GM12875 (cell line): ENCODE measurements around the gene PROSER3.

Experiments
- H3K4me3 ChIP-seq: one replicate; pipeline ENCODE4 v1.5.1; 2011; ENCODE audit warnings: low read depth, low read length, control low read depth
- CTCF ChIP-seq: IDR thresholded peaks from 2 replicates; pipeline ENCODE4 v1.5.1; 2011; ENCODE audit warnings: low read depth, mild to moderate bottlenecking, control low read depth, inconsistent platforms, low read length, moderate library complexity, borderline replicate concordance; ENCODE audit not compliant: insufficient read depth

Gene PROSER3

GRCh38 chr19:35729763-35730162 is 28.2 kb upstream of the PROSER3 start:
- no peak for TF ChIP-seq CTCF
- H3K4me3 ChIP-seq: no peak overlapping the region

GRCh38 chr19:35730326-35730725 is 27.6 kb upstream of the PROSER3 start:
- no peak overlapping the region for H3K4me3 ChIP-seq
- no peak for TF ChIP-seq CTCF

- TF ChIP-seq CTCF: no peak
- H3K4me3 ChIP-seq: no peak overlapping the region
These were observed 26.6 kb upstream of the PROSER3 start for GRCh38 chr19:35731353-35731752.

GRCh38 chr19:35731779-35732405 is 26.1 kb upstream of the PROSER3 start:
- TF ChIP-seq CTCF: no peak
- H3K4me3 ChIP-seq: no peak overlapping the region

GRCh38 chr19:35732540-35733179 is 25.3 kb upstream of the PROSER3 start:
- no peak for TF ChIP-seq CTCF
- H3K4me3 ChIP-seq: no peak overlapping the region

- TF ChIP-seq CTCF: no peak
- no peak overlapping the region for H3K4me3 ChIP-seq
These were observed 24.5 kb upstream of the PROSER3 start for GRCh38 chr19:35733180-35734125.
